ENCODE data around the gene DENND2D. TPM values are rescaled to one million over a fixed set of nuclear protein-coding genes. Genes with fewer than 3 reads are reported as not detected.

The DENND2D gene
- total RNA-seq, 1 experiment from 2014 or later: 3.0 TPM

GRCh38 chr1:111193712-111194480 is 6.5 kb downstream of the DENND2D start:
- in situ Hi-C loops (cut with HindIII; ENCODE audit: low pct_unique_long_range_greater_than_20kb, low sequenced_read_pairs): no loop called here
- DNase-seq (ENCODE audit: low read depth, low spot score): no peak

- in situ Hi-C loops (cut with HindIII; ENCODE audit: low pct_unique_long_range_greater_than_20kb, low sequenced_read_pairs): no loop called here
- DNase-seq (ENCODE audit: low read depth, low spot score): no peak
These were observed 7.6 kb downstream of the DENND2D start for GRCh38 chr1:111192658-111193519.

- DNase-seq (ENCODE audit: low read depth, low spot score): no peak
- in situ Hi-C loops (cut with HindIII; ENCODE audit: low pct_unique_long_range_greater_than_20kb, low sequenced_read_pairs): no loop called here
These were observed 8.4 kb downstream of the DENND2D start for GRCh38 chr1:111192074-111192473.

GRCh38 chr1:111191496-111191895 is 8.9 kb downstream of the DENND2D start:
- no peak for DNase-seq (ENCODE audit: low read depth, low spot score)
- in situ Hi-C loops (cut with HindIII; ENCODE audit: low pct_unique_long_range_greater_than_20kb, low sequenced_read_pairs): no loop called here

GRCh38 chr1:111190931-111191451 is 9.5 kb downstream of the DENND2D start:
- in situ Hi-C loops (cut with HindIII; ENCODE audit: low pct_unique_long_range_greater_than_20kb, low sequenced_read_pairs): no loop called here
- no peak for DNase-seq (ENCODE audit: low read depth, low spot score)

- in situ Hi-C loops (cut with HindIII; ENCODE audit: low pct_unique_long_range_greater_than_20kb, low sequenced_read_pairs): no loop called here
- DNase-seq (ENCODE audit: low read depth, low spot score): no peak
These were observed 15.8 kb downstream of the DENND2D start for GRCh38 chr1:111184663-111185062.

- in situ Hi-C loops (cut with HindIII; ENCODE audit: low pct_unique_long_range_greater_than_20kb, low sequenced_read_pairs): no loop called here
- DNase-seq (ENCODE audit: low read depth, low spot score): no peak
These were observed 17.0 kb downstream of the DENND2D start for GRCh38 chr1:111183308-111184069.

GRCh38 chr1:111182052-111182451 is 18.4 kb downstream of the DENND2D start:
- in situ Hi-C loops (cut with HindIII; ENCODE audit: low pct_unique_long_range_greater_than_20kb, low sequenced_read_pairs): no loop called here
- DNase-seq (ENCODE audit: low read depth, low spot score): no peak

- in situ Hi-C loops (cut with HindIII; ENCODE audit: low pct_unique_long_range_greater_than_20kb, low sequenced_read_pairs): no loop called here
These were observed 20.4 kb downstream of the DENND2D start for GRCh38 chr1:111179968-111180533.

GRCh38 chr1:111176678-111177077 is 23.8 kb downstream of the DENND2D start:
- DNase-seq (ENCODE audit: low read depth, low spot score): no peak
- in situ Hi-C loops (cut with HindIII; ENCODE audit: low pct_unique_long_range_greater_than_20kb, low sequenced_read_pairs): no loop called here

More at GRCh38 chr1:111179968-111180533, 20.4 kb downstream of the DENND2D start:
- no peak for DNase-seq (ENCODE audit: low read depth, low spot score)

- in situ Hi-C loops (cut with HindIII; ENCODE audit: low pct_unique_long_range_greater_than_20kb, low sequenced_read_pairs): no loop called here
- DNase-seq (ENCODE audit: low read depth, low spot score): no peak
These were observed 25.1 kb downstream of the DENND2D start for GRCh38 chr1:111175349-111175748.

- in situ Hi-C loops (cut with HindIII; ENCODE audit: low pct_unique_long_range_greater_than_20kb, low sequenced_read_pairs): no loop called here
- DNase-seq (ENCODE audit: low read depth, low spot score): no peak
These were observed 26.4 kb downstream of the DENND2D start for GRCh38 chr1:111174070-111174469.

GRCh38 chr1:111172463-111172862 is 28.0 kb downstream of the DENND2D start:
- DNase-seq (ENCODE audit: low read depth, low spot score): no peak
- in situ Hi-C loops (cut with HindIII; ENCODE audit: low pct_unique_long_range_greater_than_20kb, low sequenced_read_pairs): no loop called here

GRCh38 chr1:111164151-111164550 is 36.3 kb downstream of the DENND2D start:
- DNase-seq (ENCODE audit: low read depth, low spot score): no peak

GRCh38 chr1:111163363-111163762 is 37.1 kb downstream of the DENND2D start:
- no peak for DNase-seq (ENCODE audit: low read depth, low spot score)
- in situ Hi-C loops (cut with HindIII; ENCODE audit: low pct_unique_long_range_greater_than_20kb, low sequenced_read_pairs): no loop called here

More at GRCh38 chr1:111164151-111164550, 36.3 kb downstream of the DENND2D start:
- in situ Hi-C loops (cut with HindIII; ENCODE audit: low pct_unique_long_range_greater_than_20kb, low sequenced_read_pairs): no loop called here

GRCh38 chr1:111162488-111162880 is 38.0 kb downstream of the DENND2D start:
- in situ Hi-C loops (cut with HindIII; ENCODE audit: low pct_unique_long_range_greater_than_20kb, low sequenced_read_pairs): no loop called here
- DNase-seq (ENCODE audit: low read depth, low spot score): no peak

GRCh38 chr1:111161843-111162487 is 38.5 kb downstream of the DENND2D start:
- DNase-seq (ENCODE audit: low read depth, low spot score): no peak
- in situ Hi-C loops (cut with HindIII; ENCODE audit: low pct_unique_long_range_greater_than_20kb, low sequenced_read_pairs): no loop called here

Measured in SK-MEL-5 (cell line).